Activated CD8-positive, alpha-beta memory T cell treated with anti-CD3 and anti-CD28 coated beads, Interleukin-2, amount 50 U/mL, for 1 hour (primary cell): Measurements from ENCODE around the gene PUM2.
A peak's percentile ranks its signal among the peaks of the same experiment; 100 is the strongest.
"Not testable (repeated sequence)": the region's sequence is repeated elsewhere in the genome, so short reads cannot be mapped to it uniquely, and the experiment has no call there.

Source experiments
- DNase-seq: peaks from one replicate; pipeline ENCODE4 v3.0.0-alpha.2; 2020; ENCODE audit errors: extremely low read depth

The PUM2 gene

GRCh38 chr2:20350753-20351554, at the start of gene PUM2:
Gene PUM2, minus strand, starts transcription at chr2:20350844. Its CDS starts 23,484 bp downstream, at chr2:20327360.
- DNase-seq = peak; percentile 74

- DNase-seq = no peak
Observed at GRCh38 chr2:20400306-20400705, 49.7 kb upstream of the PUM2 start.

GRCh38 chr2:20398956-20399567, 48.4 kb upstream of the PUM2 start:
- no peak for DNase-seq

- DNase-seq = no peak
Observed at GRCh38 chr2:20397811-20398447, 47.3 kb upstream of the PUM2 start.

GRCh38 chr2:20396356-20397000, 45.8 kb upstream of the PUM2 start:
- no peak for DNase-seq

GRCh38 chr2:20393986-20394385, 43.3 kb upstream of the PUM2 start:
- no peak for DNase-seq

GRCh38 chr2:20391951-20392699, 41.5 kb upstream of the PUM2 start:
- DNase-seq = no peak

GRCh38 chr2:20390524-20391123, 40.0 kb upstream of the PUM2 start:
- DNase-seq = no peak

GRCh38 chr2:20384953-20385352, 34.3 kb upstream of the PUM2 start:
- DNase-seq = no peak

GRCh38 chr2:20382965-20383810, 32.5 kb upstream of the PUM2 start:
- no peak for DNase-seq

- no peak for DNase-seq
Observed at GRCh38 chr2:20381457-20381856, 30.8 kb upstream of the PUM2 start.

GRCh38 chr2:20378891-20379519, 28.4 kb upstream of the PUM2 start:
- no peak for DNase-seq

GRCh38 chr2:20378341-20378740, 27.7 kb upstream of the PUM2 start:
- DNase-seq = no peak

GRCh38 chr2:20377741-20378140, 27.1 kb upstream of the PUM2 start:
- DNase-seq = no peak

GRCh38 chr2:20374982-20375381, 24.3 kb upstream of the PUM2 start:
- not testable (repeated sequence) for DNase-seq

- no peak for DNase-seq
Observed at GRCh38 chr2:20372896-20373640, 22.4 kb upstream of the PUM2 start.

- DNase-seq = no peak
Observed at GRCh38 chr2:20371323-20372025, 20.8 kb upstream of the PUM2 start.

- DNase-seq = no peak
Observed at GRCh38 chr2:20370191-20370590, 19.5 kb upstream of the PUM2 start.
